HUES6 (cell line): Measurements from ENCODE around the gene NFKBIE.

ENCODE experiments used
- H3K27ac ChIP-seq: 2 replicates; pipeline ENCODE4 v1.7.0; 2013; ENCODE audit warnings: low read depth, mild to moderate bottlenecking, low read length, inconsistent platforms
- H3K27me3 ChIP-seq: 2 replicates; pipeline ENCODE4 v1.6.1; 2013; ENCODE audit warnings: low read length; ENCODE audit not compliant: control insufficient read depth, insufficient read depth
- H3K36me3 ChIP-seq: 2 replicates; pipeline ENCODE4 v1.6.1; 2013; ENCODE audit warnings: low read length; ENCODE audit not compliant: control insufficient read depth, insufficient read depth
- H3K4me1 ChIP-seq: 2 replicates; pipeline ENCODE4 v1.6.1; 2013; ENCODE audit warnings: low read length; ENCODE audit not compliant: control insufficient read depth, insufficient read depth
- H3K4me3 ChIP-seq: 2 replicates; pipeline ENCODE4 v1.5.1; 2013; ENCODE audit warnings: low read depth, low read length
- H3K9ac ChIP-seq: one replicate; pipeline ENCODE4 v1.6.1; 2013; ENCODE audit warnings: mild to moderate bottlenecking, low read length
- H3K9me3 ChIP-seq: 2 replicates; pipeline ENCODE4 v1.6.1; 2013; ENCODE audit warnings: low read depth, low read length; ENCODE audit not compliant: control insufficient read depth, insufficient read depth

Gene NFKBIE

GRCh38 chr6:44227148-44227793, 38.1 kb downstream of the NFKBIE start:
- H3K9me3 ChIP-seq: no peaks in the 10 kb centered on the region
- no peaks in the 10 kb centered on the region for H3K27me3 ChIP-seq
- no peak overlapping the region for H3K9ac ChIP-seq
- H3K27ac ChIP-seq: no peak overlapping the region
- H3K4me3 ChIP-seq: no peak overlapping the region
- H3K4me1 ChIP-seq: peaks cover 35% of the 10 kb centered on the region
- H3K36me3 ChIP-seq: peaks cover 44% of the 10 kb centered on the region

- Histone ChIP-seq H3K27ac (no peak overlapping the region), H3K4me1 (peaks cover 40% of the 10 kb centered on the region), H3K9me3 (no peaks in the 10 kb centered on the region), H3K4me3 (no peak overlapping the region), H3K36me3 (peaks cover 37% of the 10 kb centered on the region), H3K9ac (no peak overlapping the region), H3K27me3 (no peaks in the 10 kb centered on the region)
Observed at GRCh38 chr6:44226368-44227147, 38.8 kb downstream of the NFKBIE start.

GRCh38 chr6:44225579-44226325, 39.6 kb downstream of the NFKBIE start:
- H3K9me3 ChIP-seq: no peaks in the 10 kb centered on the region
- peaks cover 46% of the 10 kb centered on the region for H3K4me1 ChIP-seq
- peaks cover 30% of the 10 kb centered on the region for H3K36me3 ChIP-seq
- H3K27me3 ChIP-seq: no peaks in the 10 kb centered on the region
- no peak overlapping the region for H3K9ac ChIP-seq
- H3K27ac ChIP-seq: no peak overlapping the region
- no peak overlapping the region for H3K4me3 ChIP-seq

DNA sequence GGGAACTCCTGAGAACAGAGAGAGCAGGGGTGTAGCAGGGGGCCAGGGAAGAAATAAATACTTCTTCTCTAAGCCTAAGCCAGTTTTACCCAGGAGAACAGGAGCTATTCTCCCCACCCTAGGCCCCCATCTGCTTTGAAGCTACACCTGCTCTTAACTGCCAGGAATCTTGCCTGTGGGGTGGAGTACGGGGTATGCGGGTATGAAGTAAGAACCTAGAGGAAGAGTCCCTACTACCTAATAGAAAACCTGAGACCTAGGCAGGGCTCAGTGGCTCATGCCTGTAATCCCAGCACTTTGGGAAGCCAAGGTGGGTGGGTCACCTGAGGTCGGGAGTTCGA, 40.4 kb downstream of the NFKBIE start:
- no peaks in the 10 kb centered on the region for H3K9me3 ChIP-seq
- H3K4me3 ChIP-seq: peak overlapping the region; percentile 80
- H3K27me3 ChIP-seq: no peaks in the 10 kb centered on the region
- peak overlapping the region; percentile 51 for H3K9ac ChIP-seq
- H3K4me1 ChIP-seq: peaks cover 48% of the 10 kb centered on the region
- peaks cover 22% of the 10 kb centered on the region for H3K36me3 ChIP-seq
- no peak overlapping the region for H3K27ac ChIP-seq

DNA sequence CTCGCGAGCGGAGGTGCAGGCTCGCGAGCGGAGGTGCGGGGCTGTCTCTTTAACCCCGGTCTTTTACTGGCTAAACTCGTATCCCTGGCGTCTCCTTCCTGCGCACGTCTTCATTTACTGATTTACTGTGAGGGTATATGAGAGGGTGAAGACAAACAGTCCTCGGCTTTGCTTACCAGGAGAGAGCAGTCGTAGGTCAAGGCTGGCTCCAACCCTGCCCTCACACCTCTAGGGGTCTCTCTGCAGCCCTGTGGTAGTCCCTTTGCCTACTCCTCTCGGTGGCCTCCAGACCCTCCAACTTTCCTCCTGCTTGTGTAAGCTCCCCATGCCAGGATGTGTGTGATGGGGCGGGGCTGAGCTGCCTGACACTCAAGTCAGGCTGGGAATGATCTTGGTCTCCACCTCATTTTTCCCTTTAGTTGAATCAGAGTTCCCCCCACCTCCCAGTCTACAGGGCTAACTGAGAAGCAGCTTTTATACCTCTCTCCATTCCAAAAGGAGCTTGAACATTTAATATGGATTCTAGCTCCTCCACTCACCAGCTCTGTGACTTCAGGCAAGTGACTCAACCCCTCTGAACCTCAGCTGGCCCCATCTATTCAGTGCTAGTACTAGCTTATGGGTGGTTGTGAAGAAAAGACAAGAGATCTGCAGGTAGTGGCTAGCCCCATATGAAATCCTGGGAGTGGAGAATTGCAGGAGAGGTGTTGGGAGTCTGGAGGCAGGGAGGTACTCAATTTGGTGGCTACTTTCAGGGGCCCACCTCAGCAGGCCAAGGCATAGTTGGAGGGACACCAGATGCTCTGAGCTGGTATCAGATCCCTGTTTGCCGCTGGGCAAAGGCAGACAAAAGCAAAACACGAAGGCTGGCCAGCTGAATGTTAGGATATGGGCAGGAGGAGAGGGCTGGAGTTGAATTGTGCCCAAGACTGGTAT, 41.1 kb downstream of the NFKBIE start:
- Histone ChIP-seq H3K27me3 (no peaks in the 10 kb centered on the region), H3K4me1 (peaks cover 50% of the 10 kb centered on the region), H3K9ac (peak overlapping the region; percentile 51), H3K4me3 (peak overlapping the region; percentile 80), H3K27ac (no peak overlapping the region; the same call in 1 of the 2 replicates), H3K9me3 (no peaks in the 10 kb centered on the region), H3K36me3 (peaks cover 16% of the 10 kb centered on the region)

GRCh38 chr6:44223319-44224028, 41.9 kb downstream of the NFKBIE start, which contains the start of gene SLC29A1:
SLC29A1 (plus strand) TSS chr6:44223595; CDS start chr6:44227314, 3,719 bp downstream.
- H3K4me1 ChIP-seq: peaks cover 58% of the 10 kb centered on the region

DNA sequence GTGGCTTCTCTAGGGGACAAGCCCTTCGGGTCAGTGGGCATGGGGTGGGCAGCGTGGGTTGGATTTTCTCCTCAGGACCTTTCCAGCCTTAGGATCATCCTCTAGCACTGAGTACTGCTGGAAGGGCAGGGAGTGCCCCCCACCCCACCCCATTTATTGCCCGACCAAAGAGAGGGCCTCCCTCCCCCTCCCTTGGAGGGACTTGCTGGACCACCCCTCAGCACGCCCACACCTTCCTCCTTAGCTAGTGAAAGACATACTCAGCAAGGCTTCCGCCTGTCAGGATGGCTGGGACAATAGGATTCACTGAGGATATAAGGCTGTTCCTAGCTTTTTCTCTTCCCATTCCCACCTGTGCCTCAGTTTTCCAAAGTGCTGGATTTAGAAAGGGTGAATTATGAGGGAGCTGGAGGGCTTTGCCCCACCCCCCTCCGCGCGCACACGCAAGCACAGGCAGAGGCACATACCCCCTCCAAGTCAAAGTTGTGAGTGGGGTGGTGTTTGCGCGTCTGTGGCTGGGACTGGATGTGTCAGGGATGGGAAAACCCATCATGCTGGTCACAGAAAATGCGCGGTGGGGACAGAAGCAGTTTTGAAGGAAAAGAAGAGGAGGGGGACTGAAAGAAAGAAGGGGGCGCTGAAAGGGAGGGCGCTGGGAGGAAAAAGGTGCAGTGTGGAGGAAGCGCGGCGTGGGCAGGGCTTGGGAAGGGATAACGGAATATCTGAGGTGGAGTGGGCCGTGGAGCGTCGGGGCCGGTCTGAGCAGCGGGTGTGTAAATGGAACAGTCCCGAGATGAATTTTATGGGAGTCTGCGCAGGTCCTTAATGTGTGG, 42.6 kb downstream of the NFKBIE start:
- peak overlapping the region; percentile 10 for H3K9ac ChIP-seq
- H3K27ac ChIP-seq: no peak overlapping the region
- peak overlapping the region; percentile 80 for H3K4me3 ChIP-seq
- peaks cover 66% of the 10 kb centered on the region for H3K4me1 ChIP-seq
- H3K36me3 ChIP-seq: no peaks in the 10 kb centered on the region
- H3K9me3 ChIP-seq: no peaks in the 10 kb centered on the region
- no peaks in the 10 kb centered on the region for H3K27me3 ChIP-seq

More at GRCh38 chr6:44223319-44224028, 41.9 kb downstream of the NFKBIE start, which contains the start of gene SLC29A1:
- Histone ChIP-seq H3K36me3 (peaks cover 7% of the 10 kb centered on the region; the same call in 1 of the 2 replicates), H3K27me3 (no peaks in the 10 kb centered on the region), H3K9me3 (no peaks in the 10 kb centered on the region), H3K4me3 (peak within 1 kb of the TSS; percentile 80), H3K27ac (peak within 1 kb of the TSS; percentile 61; the same call in 1 of the 2 replicates), H3K9ac (peak within 1 kb of the TSS; percentile 55)

GRCh38 chr6:44221961-44222335, 43.4 kb downstream of the NFKBIE start:
- H3K4me3 ChIP-seq: no peak overlapping the region
- no peak overlapping the region for H3K27ac ChIP-seq
- no peak overlapping the region for H3K9ac ChIP-seq
- no peaks in the 10 kb centered on the region for H3K36me3 ChIP-seq
- H3K9me3 ChIP-seq: no peaks in the 10 kb centered on the region
- H3K4me1 ChIP-seq: peaks cover 73% of the 10 kb centered on the region
- H3K27me3 ChIP-seq: no peaks in the 10 kb centered on the region

GRCh38 chr6:44221291-44221960, 43.9 kb downstream of the NFKBIE start:
- H3K36me3 ChIP-seq: no peaks in the 10 kb centered on the region
- no peak overlapping the region for H3K9ac ChIP-seq
- no peaks in the 10 kb centered on the region for H3K9me3 ChIP-seq
- no peak overlapping the region for H3K27ac ChIP-seq
- peaks cover 74% of the 10 kb centered on the region for H3K4me1 ChIP-seq
- H3K4me3 ChIP-seq: no peak overlapping the region
- H3K27me3 ChIP-seq: no peaks in the 10 kb centered on the region
